Endothelial cell of hepatic sinusoid (primary cell): ENCODE results near the gene GJA10.

Source experiments
- in situ Hi-C: cut with HindIII; loops from 2 replicates; pipeline ENCODE4 v1.10.0; 2017; ENCODE audit warnings: low sequenced_read_pairs

GJA10 gene

DNA sequence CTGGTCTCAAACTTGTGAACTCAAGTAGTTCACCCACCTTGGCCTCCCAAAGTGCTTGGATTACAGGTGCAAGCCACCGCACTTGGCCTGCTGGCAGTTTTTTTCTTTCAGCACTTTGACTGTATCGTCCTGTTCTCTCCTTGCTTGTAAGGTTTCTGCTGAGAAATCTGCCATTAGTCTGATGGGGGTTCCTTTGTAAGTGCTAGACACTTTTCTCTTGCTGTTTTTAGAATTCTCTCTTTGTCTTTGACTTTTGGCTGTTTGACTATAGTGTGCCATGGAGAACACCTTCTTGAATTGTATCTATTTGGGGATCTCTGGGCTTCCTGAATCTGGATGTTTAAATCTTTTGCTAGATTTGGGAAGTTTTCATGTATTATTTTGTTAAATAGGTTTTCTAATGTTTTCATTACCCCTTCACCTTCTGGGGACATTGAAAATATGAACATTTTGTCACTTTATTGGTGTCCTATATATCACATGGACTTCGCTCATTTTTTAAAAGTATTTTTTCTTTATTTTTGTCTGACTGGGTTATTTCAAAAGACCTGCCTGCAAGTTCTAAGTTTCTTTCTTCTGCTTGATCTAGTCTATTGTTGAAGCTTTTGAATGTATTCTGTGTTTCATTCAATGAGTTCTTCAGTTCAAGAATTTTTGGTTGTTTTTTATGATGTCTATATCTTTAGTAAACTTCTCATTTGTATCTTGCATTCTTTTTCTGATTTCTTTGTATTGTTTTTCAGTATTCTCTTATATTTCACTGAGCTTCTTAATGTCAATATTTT is 22.1 kb downstream of the GJA10 start:
- in situ Hi-C loops = no loop called here

- in situ Hi-C loops = no loop called here
Measured at GRCh38 chr6:89917216-89917615, 22.9 kb downstream of the GJA10 start.

GRCh38 chr6:89917801-89918366 is 23.6 kb downstream of the GJA10 start:
- in situ Hi-C loops = no loop called here

GRCh38 chr6:89921197-89921596 is 26.9 kb downstream of the GJA10 start:
- in situ Hi-C loops = no loop called here

GRCh38 chr6:89921691-89922090 is 27.4 kb downstream of the GJA10 start:
- in situ Hi-C loops = no loop called here

GRCh38 chr6:89924231-89924630 is 30.0 kb downstream of the GJA10 start:
- in situ Hi-C loops = no loop called here

- in situ Hi-C loops = no loop called here
Measured at GRCh38 chr6:89925826-89926225, 31.6 kb downstream of the GJA10 start.

GRCh38 chr6:89927264-89927663 is 33.0 kb downstream of the GJA10 start:
- in situ Hi-C loops = no loop called here

GRCh38 chr6:89927791-89928550 is 33.7 kb downstream of the GJA10 start:
- in situ Hi-C loops = no loop called here

DNA sequence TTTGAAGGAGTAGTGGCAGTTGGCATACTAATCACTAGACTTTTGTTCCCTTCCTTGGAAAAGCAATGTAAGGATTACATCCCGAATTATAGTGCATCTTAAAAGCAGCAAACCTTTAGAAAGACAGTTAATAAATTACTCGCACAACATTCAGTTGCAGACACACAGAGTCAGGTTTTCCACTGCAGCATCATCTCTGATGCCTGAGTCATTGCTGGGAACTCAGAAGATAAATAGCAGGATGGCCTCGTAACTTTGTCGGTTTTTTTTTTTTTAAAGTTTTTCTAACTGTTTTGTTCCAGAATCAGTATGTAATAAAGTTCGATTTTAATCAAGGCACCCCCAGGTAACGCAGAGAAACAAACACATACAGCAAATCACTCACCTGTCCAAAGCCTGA is 34.3 kb downstream of the GJA10 start:
- in situ Hi-C loops = no loop called here

DNA sequence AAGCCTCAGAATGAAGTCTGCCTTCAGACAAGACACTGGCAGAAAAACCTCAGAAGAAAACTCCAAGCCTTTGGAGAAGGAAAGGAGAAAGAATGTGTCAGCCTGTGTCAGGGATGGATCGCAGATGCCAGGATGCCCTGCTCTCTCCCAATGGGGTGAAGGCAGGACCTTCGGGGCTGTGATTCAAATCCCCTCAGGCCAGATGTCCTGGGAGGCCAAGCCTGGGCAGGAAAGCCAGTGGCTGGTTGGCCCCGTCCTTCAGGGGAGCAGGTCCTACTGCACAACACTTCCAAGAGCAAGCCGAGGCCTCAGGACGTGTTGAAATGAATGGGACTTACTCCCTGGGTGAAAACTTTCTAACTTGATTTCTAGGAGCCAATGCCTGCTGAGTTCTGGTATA is 36.5 kb downstream of the GJA10 start:
- in situ Hi-C loops = no loop called here

GRCh38 chr6:89932245-89932802 is 38.1 kb downstream of the GJA10 start:
- in situ Hi-C loops = no loop called here

DNA sequence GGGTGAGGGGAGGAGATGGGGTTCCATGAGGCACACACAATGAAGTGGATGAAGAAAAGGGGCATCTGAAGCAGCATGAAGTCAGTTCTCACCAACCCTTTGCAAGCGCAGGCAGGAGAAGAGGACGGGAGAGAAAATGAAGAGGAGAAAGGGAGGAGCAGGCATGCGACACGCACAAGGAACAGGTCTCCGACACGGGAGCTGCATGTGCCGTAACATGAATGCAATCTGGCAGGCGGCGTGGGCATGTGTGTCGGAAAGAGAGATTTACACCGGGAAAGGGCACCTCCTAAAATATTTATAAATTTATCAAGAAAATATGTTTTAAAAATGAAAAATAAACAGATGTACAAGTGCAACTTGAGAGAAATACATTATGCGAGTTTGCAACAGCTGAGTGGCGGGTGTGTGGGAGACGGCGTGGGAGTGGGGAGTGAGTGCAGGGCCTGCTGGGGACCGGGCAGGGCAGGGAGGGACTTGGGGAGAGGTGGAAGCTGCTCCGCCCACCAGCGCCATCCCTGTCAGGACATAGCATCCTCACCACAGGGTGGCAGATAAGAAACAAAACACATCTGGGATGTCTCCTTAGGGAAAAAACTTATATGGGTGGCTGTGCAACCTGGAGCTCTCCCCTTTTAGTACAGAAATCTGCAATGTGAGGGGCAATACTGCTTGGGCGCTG is 40.6 kb downstream of the GJA10 start:
- in situ Hi-C loops = no loop called here

- in situ Hi-C loops = no loop called here
Measured at GRCh38 chr6:89936177-89936576, 41.9 kb downstream of the GJA10 start.

GRCh38 chr6:89938014-89938413 is 43.7 kb downstream of the GJA10 start:
- in situ Hi-C loops = no loop called here

GRCh38 chr6:89939144-89939543 is 44.9 kb downstream of the GJA10 start:
- in situ Hi-C loops = no loop called here

DNA sequence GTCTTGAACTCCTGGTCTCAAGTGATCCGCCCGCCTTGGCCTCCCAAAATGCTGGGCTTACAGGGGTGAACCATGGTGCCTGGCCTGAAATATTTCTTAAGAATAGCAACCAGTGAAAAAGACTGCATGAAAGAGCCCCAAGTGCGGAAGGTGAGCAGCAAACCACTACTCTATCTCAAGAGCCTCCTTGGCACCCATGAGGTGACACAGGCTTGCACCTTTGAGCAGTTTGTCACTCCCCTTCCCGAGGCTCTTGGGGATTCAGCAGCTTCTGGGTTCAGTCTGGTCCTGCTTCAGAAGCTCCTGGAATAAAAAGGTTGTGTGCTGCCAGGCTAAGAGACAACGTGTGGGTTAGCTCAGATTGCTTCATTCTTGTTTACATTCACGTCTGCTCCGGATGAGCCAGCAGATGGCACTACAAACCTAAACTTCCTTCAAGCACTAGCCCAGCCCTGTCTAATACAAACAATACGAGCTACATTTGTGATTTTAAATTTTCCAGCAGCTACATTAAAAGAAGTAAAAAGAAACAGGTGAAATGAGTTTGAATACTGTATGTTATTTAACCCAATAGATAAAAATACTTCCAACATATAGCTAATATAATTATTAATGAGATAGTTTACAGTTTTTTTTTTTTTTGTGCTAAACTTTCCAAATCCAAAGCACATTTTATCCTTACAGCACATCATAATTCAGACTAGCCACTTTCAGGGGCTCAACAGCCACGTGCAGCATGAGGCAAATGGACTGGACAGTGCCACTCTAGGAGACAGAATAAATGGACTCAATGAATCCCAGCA is 46.2 kb downstream of the GJA10 start:
- in situ Hi-C loops = no loop called here

GRCh38 chr6:89941031-89941762 is 46.9 kb downstream of the GJA10 start:
- in situ Hi-C loops = no loop called here

GRCh38 chr6:89941763-89942497 is 47.7 kb downstream of the GJA10 start:
- in situ Hi-C loops = no loop called here
